Measurements from ENCODE around the gene MIB2. TPM values are rescaled to one million over a fixed set of nuclear protein-coding genes. Genes with fewer than 3 reads are reported as not detected.
A peak's percentile ranks its signal among the peaks of the same experiment; 100 is the strongest.

Gene MIB2
- total and polyA plus RNA-seq, 9 donors = 43.2 to 111 (median 72.4) TPM

- Histone ChIP-seq H3K27ac (ENCODE audit: low read length) (peak overlapping the region; percentile 69), H3K27me3 (ENCODE audit: control insufficient read depth, insufficient read depth, low read length) (no peaks in the 10 kb centered on the region), H3K4me3 (ENCODE audit: low read length) (no peak overlapping the region), H3K36me3 (ENCODE audit: control insufficient read depth, insufficient read depth, low read length) (peaks cover 36% of the 10 kb centered on the region), H3K4me1 (ENCODE audit: control insufficient read depth, insufficient read depth, low read length) (peaks cover 41% of the 10 kb centered on the region), H3K9me3 (replicated peaks; ENCODE audit: control insufficient read depth, low read depth, low read length) (no peaks in the 10 kb centered on the region)
- WGBS (ENCODE audit: insufficient coverage) = 64% methylated on average over 29 of the region's 31 CpGs
- DNase-seq = no peak
Observed at GRCh38 chr1:1621173-1622009, 6.1 kb downstream of the MIB2 start.

- Histone ChIP-seq H3K4me3 (ENCODE audit: low read length) (no peak overlapping the region), H3K36me3 (ENCODE audit: control insufficient read depth, insufficient read depth, low read length) (peaks cover 33% of the 10 kb centered on the region), H3K4me1 (ENCODE audit: control insufficient read depth, insufficient read depth, low read length) (peaks cover 34% of the 10 kb centered on the region), H3K27ac (ENCODE audit: low read length) (no peak overlapping the region), H3K9me3 (replicated peaks; ENCODE audit: control insufficient read depth, low read depth, low read length) (no peaks in the 10 kb centered on the region), H3K27me3 (ENCODE audit: control insufficient read depth, insufficient read depth, low read length) (no peaks in the 10 kb centered on the region)
- no peak for DNase-seq
- 68% methylated on average over 19 of the region's 21 CpGs for WGBS (ENCODE audit: insufficient coverage)
Observed at GRCh38 chr1:1622010-1622787, 6.9 kb downstream of the MIB2 start.

GRCh38 chr1:1622788-1623094, 7.4 kb downstream of the MIB2 start:
- H3K27ac ChIP-seq (ENCODE audit: low read length) = no peak overlapping the region
- WGBS (ENCODE audit: insufficient coverage) = 75% methylated on average over 11 of the region's 17 CpGs
- peaks cover 34% of the 10 kb centered on the region for H3K4me1 ChIP-seq (ENCODE audit: control insufficient read depth, insufficient read depth, low read length)

GRCh38 chr1:1623181-1623630, 7.9 kb downstream of the MIB2 start:
- DNase-seq = no peak

More at GRCh38 chr1:1622788-1623094, 7.4 kb downstream of the MIB2 start:
- Histone ChIP-seq H3K4me3 (ENCODE audit: low read length) (no peak overlapping the region), H3K9me3 (replicated peaks; ENCODE audit: control insufficient read depth, low read depth, low read length) (no peaks in the 10 kb centered on the region), H3K27me3 (ENCODE audit: control insufficient read depth, insufficient read depth, low read length) (no peaks in the 10 kb centered on the region), H3K36me3 (ENCODE audit: control insufficient read depth, insufficient read depth, low read length) (peaks cover 31% of the 10 kb centered on the region)
- DNase-seq = no peak

GRCh38 chr1:1623631-1624442, 8.5 kb downstream of the MIB2 start:
- Histone ChIP-seq H3K4me1 (ENCODE audit: control insufficient read depth, insufficient read depth, low read length) (peaks cover 34% of the 10 kb centered on the region), H3K4me3 (ENCODE audit: low read length) (no peak overlapping the region), H3K36me3 (ENCODE audit: control insufficient read depth, insufficient read depth, low read length) (peaks cover 30% of the 10 kb centered on the region), H3K9me3 (replicated peaks; ENCODE audit: control insufficient read depth, low read depth, low read length) (no peaks in the 10 kb centered on the region), H3K27ac (ENCODE audit: low read length) (no peak overlapping the region), H3K27me3 (ENCODE audit: control insufficient read depth, insufficient read depth, low read length) (no peaks in the 10 kb centered on the region)
- WGBS (ENCODE audit: insufficient coverage) = 94% methylated on average over 31 of the region's 51 CpGs
- DNase-seq = no peak

More at GRCh38 chr1:1623181-1623630, 7.9 kb downstream of the MIB2 start:
- no peaks in the 10 kb centered on the region for H3K9me3 ChIP-seq (replicated peaks; ENCODE audit: control insufficient read depth, low read depth, low read length)
- no peak overlapping the region for H3K27ac ChIP-seq (ENCODE audit: low read length)
- H3K4me1 ChIP-seq (ENCODE audit: control insufficient read depth, insufficient read depth, low read length) = peaks cover 34% of the 10 kb centered on the region
- no peak overlapping the region for H3K4me3 ChIP-seq (ENCODE audit: low read length)
- peaks cover 30% of the 10 kb centered on the region for H3K36me3 ChIP-seq (ENCODE audit: control insufficient read depth, insufficient read depth, low read length)
- H3K27me3 ChIP-seq (ENCODE audit: control insufficient read depth, insufficient read depth, low read length) = no peaks in the 10 kb centered on the region
- WGBS (ENCODE audit: insufficient coverage) = 93% methylated on average over 33 of the region's 33 CpGs

- Histone ChIP-seq H3K4me3 (ENCODE audit: low read length) (no peak overlapping the region), H3K36me3 (ENCODE audit: control insufficient read depth, insufficient read depth, low read length) (peaks cover 30% of the 10 kb centered on the region), H3K27me3 (ENCODE audit: control insufficient read depth, insufficient read depth, low read length) (no peaks in the 10 kb centered on the region), H3K9me3 (replicated peaks; ENCODE audit: control insufficient read depth, low read depth, low read length) (no peaks in the 10 kb centered on the region), H3K27ac (ENCODE audit: low read length) (no peak overlapping the region), H3K4me1 (ENCODE audit: control insufficient read depth, insufficient read depth, low read length) (peaks cover 29% of the 10 kb centered on the region)
- 72% methylated on average over 35 of the region's 38 CpGs for WGBS (ENCODE audit: insufficient coverage)
- DNase-seq = peak; percentile 60
Observed at GRCh38 chr1:1624443-1625403, 9.4 kb downstream of the MIB2 start.

GRCh38 chr1:1625404-1625775, 10.1 kb downstream of the MIB2 start:
- H3K36me3 ChIP-seq (ENCODE audit: control insufficient read depth, insufficient read depth, low read length) = peaks cover 30% of the 10 kb centered on the region
- H3K4me1 ChIP-seq (ENCODE audit: control insufficient read depth, insufficient read depth, low read length) = peaks cover 23% of the 10 kb centered on the region
- no peak overlapping the region for H3K27ac ChIP-seq (ENCODE audit: low read length)
- WGBS (ENCODE audit: insufficient coverage) = 84% methylated on average over 20 of the region's 28 CpGs
- DNase-seq = no peak
- no peak overlapping the region for H3K4me3 ChIP-seq (ENCODE audit: low read length)
- no peaks in the 10 kb centered on the region for H3K27me3 ChIP-seq (ENCODE audit: control insufficient read depth, insufficient read depth, low read length)
- no peaks in the 10 kb centered on the region for H3K9me3 ChIP-seq (replicated peaks; ENCODE audit: control insufficient read depth, low read depth, low read length)

GRCh38 chr1:1625824-1626206, 10.5 kb downstream of the MIB2 start:
- no peaks in the 10 kb centered on the region for H3K9me3 ChIP-seq (replicated peaks; ENCODE audit: control insufficient read depth, low read depth, low read length)
- no peak overlapping the region for H3K27ac ChIP-seq (ENCODE audit: low read length)
- H3K4me1 ChIP-seq (ENCODE audit: control insufficient read depth, insufficient read depth, low read length) = peaks cover 21% of the 10 kb centered on the region
- H3K4me3 ChIP-seq (ENCODE audit: low read length) = no peak overlapping the region
- no peaks in the 10 kb centered on the region for H3K27me3 ChIP-seq (ENCODE audit: control insufficient read depth, insufficient read depth, low read length)
- DNase-seq = no peak
- H3K36me3 ChIP-seq (ENCODE audit: control insufficient read depth, insufficient read depth, low read length) = peaks cover 30% of the 10 kb centered on the region
- 81% methylated on average over 8 of the region's 8 CpGs for WGBS (ENCODE audit: insufficient coverage)

All from muscle of leg (tissue), 11 donors.